Stomach smooth muscle (tissue), 2 donors: Measurements from ENCODE around the gene NYAP1.
"Not testable (repeated sequence)": the region's sequence is repeated elsewhere in the genome, so short reads cannot be mapped to it uniquely, and the experiment has no call there.

Source experiments
- H3K27ac ChIP-seq: one replicate; pipeline ENCODE4 v1.7.0; 2013; ENCODE audit warnings: mild to moderate bottlenecking, low read length, inconsistent platforms
- H3K27me3 ChIP-seq, 2 donors: one replicate each; pipeline ENCODE4 v1.7.0; 2013; ENCODE audit warnings: low read length in 2 of 2; ENCODE audit not compliant: insufficient read depth in 2 of 2, control insufficient read depth in 1 of 2
- H3K36me3 ChIP-seq, 2 donors: one replicate each; pipeline ENCODE4 v1.7.0; 2013; ENCODE audit warnings: low read length in 2 of 2; ENCODE audit not compliant: control insufficient read depth in 2 of 2, insufficient read depth in 2 of 2
- H3K4me1 ChIP-seq: one replicate; pipeline ENCODE4 v1.7.0; 2013; ENCODE audit warnings: low read length; ENCODE audit not compliant: control insufficient read depth, insufficient read depth
- H3K4me3 ChIP-seq, 2 donors: one replicate each; pipeline ENCODE4 v1.7.0; 2013; ENCODE audit warnings: low read length in 2 of 2
- H3K9ac ChIP-seq, 2 donors: one replicate each; pipeline ENCODE4 v1.7.0; 2013; ENCODE audit warnings: low read length in 2 of 2, mild to moderate bottlenecking in 1 of 2
- H3K9me3 ChIP-seq, 2 donors: one replicate each; pipeline ENCODE4 v1.7.0; 2013; ENCODE audit warnings: low read length in 2 of 2; ENCODE audit not compliant: control insufficient read depth in 2 of 2
- donor health status: healthy.
- donor health status: Pancreatic carcinoma.

Gene NYAP1

DNA sequence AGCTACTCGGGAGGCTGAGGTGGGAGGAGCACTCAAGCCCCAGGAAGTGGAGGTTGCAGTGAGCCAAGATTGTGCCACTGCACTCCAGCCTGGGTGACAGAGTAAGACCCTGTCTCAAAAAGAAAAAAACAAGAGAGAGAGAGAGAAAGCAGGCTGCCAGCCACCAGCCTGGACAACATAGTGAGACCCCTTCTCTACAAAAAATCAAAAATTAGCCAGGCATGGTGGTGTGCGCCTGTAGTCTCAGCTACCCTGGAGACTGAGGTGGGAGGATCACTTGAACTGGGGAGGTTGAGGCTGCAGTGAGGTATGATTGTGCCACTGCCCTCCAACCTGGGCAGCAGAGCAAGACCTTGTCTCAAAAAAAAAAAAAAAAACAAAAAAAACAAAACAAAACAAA lies 53.0 kb downstream of the NYAP1 start:
- H3K27ac ChIP-seq, H3K36me3 ChIP-seq, H3K27me3 ChIP-seq, H3K9ac ChIP-seq, H3K4me3 ChIP-seq, H3K9me3 ChIP-seq: not testable (repeated sequence)
- peaks cover 13% of the 10 kb centered on the region for H3K4me1 ChIP-seq

DNA sequence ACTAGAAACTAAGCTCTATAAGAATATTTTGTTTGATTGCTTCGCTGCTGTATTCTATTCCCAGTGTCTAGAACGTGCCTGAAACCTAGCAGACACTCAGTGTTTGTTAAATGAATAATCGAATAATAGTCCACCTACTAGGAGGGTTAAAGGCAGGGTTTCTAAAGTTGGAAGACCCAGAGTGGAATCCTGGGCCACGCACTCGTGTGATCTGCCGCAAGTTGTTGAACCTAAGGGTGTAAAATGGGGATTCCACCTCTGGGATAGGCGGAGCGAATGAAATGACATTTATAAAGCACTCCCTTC lies 54.6 kb downstream of the NYAP1 start:
- peaks cover 13% of the 10 kb centered on the region for H3K4me1 ChIP-seq
- no peaks in the 10 kb centered on the region for H3K9me3 ChIP-seq
- no peaks in the 10 kb centered on the region for H3K36me3 ChIP-seq
- H3K9ac ChIP-seq = peak overlapping the region; percentile 58 to 59
- no peaks in the 10 kb centered on the region for H3K27me3 ChIP-seq
- peak overlapping the region; percentile 57 to 75 for H3K4me3 ChIP-seq
- H3K27ac ChIP-seq = peak overlapping the region; percentile 77

DNA sequence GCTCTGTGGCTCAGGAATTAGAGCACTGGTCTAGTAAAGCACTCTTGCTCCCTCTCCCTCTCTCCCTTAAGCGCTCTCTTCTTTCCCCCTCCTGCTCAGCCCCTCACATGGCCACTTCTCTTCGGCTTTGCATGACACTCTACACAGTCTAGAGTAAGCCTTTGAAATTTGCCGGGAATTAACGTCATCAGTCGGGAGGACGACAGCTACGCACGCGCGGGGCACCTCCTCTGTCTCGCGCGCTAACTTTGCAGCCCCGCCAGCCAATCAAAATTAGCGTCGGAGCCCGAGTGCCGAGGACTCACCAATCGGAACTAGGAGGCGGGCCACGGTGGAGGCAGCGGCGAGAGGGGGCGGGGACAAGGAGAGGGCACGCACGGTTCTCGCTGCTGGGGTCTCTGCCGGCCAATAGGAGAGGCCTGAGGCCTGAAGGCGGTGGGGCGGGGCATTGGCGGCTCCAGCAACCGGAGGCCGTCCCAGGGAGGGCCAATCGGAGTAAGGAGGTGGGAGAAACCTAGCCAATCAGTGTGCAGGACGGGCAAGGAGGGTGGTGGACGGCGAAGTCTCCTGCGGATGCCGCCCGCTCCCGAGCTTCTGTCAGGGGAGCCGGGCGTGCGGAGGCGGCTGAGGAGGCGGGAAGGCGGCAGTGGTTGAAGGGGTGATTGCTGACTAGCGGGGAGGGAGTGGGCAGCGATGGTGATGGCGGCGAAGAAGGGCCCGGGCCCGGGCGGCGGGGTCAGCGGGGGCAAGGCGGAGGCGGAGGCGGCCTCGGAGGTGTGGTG lies 55.1 kb downstream of the NYAP1 start, which contains the start of gene AGFG2:
Gene AGFG2 (plus strand): TSS at position 550 of the 782 bp plus-strand sequence. CDS start 144 bp downstream, at position 694.
- H3K9ac ChIP-seq = peak within 1 kb of the TSS; percentile 58 to 72
- no peaks in the 10 kb centered on the region for H3K27me3 ChIP-seq
- H3K9me3 ChIP-seq = no peaks in the 10 kb centered on the region
- H3K4me1 ChIP-seq = peaks cover 13% of the 10 kb centered on the region
- H3K4me3 ChIP-seq = peak within 1 kb of the TSS; percentile 74 to 81
- H3K36me3 ChIP-seq = no peaks in the 10 kb centered on the region
- peak within 1 kb of the TSS; percentile 77 for H3K27ac ChIP-seq

DNA sequence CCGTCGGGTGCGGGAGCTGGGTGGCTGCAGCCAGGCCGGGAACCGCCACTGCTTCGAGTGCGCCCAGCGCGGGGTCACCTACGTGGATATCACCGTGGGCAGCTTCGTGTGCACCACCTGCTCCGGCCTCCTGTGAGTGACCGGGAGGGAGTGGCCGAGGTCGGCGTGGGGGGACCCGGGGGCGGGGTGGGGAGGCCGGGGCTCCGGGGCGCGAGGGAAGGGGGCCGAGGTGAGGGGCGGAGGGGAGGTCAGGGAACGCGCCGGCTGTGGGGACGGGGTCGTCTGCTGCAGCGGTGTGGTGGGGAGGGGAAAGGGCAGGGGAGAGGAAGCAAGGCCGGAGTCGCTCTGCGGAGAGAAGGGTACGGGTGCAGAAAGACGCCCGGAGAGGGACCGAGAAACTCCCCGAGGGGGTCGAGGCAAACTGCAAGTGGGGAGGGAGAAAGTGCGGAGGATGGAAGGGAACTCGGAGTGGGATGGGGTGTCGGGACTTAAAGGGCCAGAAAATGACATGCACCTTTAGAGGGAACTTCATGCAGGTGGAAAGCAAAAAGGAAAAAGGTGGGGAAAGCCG lies 55.8 kb downstream of the NYAP1 start:
- no peaks in the 10 kb centered on the region for H3K9me3 ChIP-seq
- peak overlapping the region; percentile 74 to 81 for H3K4me3 ChIP-seq
- H3K36me3 ChIP-seq = no peaks in the 10 kb centered on the region
- H3K9ac ChIP-seq = peak overlapping the region; percentile 51 to 72
- peaks cover 13% of the 10 kb centered on the region for H3K4me1 ChIP-seq
- peak overlapping the region; percentile 49 for H3K27ac ChIP-seq
- no peaks in the 10 kb centered on the region for H3K27me3 ChIP-seq

DNA sequence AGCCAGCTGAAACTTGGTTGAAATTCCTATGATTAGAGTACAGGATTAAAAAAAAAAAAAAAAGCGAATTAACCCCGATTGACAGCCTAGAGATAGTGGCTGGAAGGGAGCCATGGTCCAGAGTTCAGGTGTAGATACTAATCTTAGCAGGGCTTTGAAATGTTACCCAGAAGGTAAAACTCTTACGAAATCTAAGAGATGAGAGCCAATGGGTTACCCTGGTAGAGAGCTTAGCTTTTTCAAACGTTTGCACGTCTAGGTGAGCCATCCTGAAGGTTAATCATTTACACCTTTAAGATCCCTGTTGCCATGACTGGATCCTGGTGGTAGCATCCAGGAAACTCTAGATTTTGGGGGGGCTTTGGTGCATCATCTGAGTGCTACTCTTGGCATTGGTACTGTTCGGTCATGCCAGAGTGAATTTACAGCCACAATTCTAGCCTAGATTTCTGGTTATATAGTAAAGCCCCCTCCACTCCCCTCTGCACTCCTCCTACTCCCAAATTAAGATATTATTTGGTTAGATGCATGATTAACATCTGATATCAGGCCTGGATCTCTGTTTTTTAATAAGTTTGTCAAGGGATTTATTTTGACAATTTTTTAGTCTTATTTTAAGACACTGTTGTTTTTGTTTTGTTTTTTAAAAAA lies 56.5 kb downstream of the NYAP1 start:
- H3K9me3 ChIP-seq = no peaks in the 10 kb centered on the region
- no peaks in the 10 kb centered on the region for H3K36me3 ChIP-seq
- H3K9ac ChIP-seq = peak overlapping the region; percentile 55 to 72
- H3K4me1 ChIP-seq = peaks cover 13% of the 10 kb centered on the region
- H3K4me3 ChIP-seq = peak overlapping the region; percentile 74 to 81
- no peaks in the 10 kb centered on the region for H3K27me3 ChIP-seq
- no peak overlapping the region for H3K27ac ChIP-seq

DNA sequence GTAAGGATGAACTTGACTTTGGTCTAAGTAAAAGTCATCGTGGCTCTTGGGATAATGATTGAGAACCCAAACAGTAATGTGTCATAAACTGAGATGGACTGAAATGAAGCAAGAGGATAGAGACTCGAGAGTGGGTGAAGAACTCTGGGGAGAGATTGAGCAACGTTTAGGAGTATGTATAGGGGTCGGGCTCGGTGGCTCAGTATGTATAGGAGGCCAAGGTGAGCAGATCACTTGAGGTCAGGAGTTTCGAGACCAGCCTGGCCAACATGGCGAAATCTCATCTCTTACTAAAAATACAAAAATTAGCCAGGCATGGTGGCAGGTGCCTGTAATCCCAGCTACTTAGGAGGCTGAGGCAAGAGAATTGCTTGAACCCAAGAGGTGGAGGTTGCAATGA lies 57.6 kb downstream of the NYAP1 start:
- Histone ChIP-seq H3K4me1 (peaks cover 24% of the 10 kb centered on the region), H3K4me3 (peak overlapping the region in 1 of 2 donors; percentile 38)
- H3K27ac ChIP-seq, H3K36me3 ChIP-seq, H3K9me3 ChIP-seq, H3K9ac ChIP-seq, H3K27me3 ChIP-seq: not testable (repeated sequence)

DNA sequence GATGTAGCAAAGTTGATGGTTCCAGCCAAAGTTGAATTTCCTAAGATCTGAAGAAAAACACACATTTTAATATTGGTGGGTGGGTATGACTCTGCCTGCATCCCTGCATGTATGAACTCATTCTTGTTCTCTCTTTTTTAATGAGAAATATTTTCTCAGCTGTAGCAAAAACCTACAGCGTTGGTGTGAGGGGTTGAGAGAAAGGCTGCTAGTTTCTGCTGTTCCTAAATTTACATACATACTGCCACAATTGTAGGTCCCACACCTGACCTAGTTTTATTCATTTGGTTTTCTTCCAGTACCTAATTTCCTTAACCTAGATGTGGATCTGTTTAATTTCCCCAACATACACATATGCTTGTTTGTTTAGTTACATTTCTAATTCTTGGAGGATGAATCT lies 59.9 kb downstream of the NYAP1 start:
- Histone ChIP-seq H3K36me3 (no peaks in the 10 kb centered on the region), H3K9me3 (no peaks in the 10 kb centered on the region), H3K4me3 (no peak overlapping the region), H3K4me1 (peaks cover 40% of the 10 kb centered on the region), H3K27me3 (no peaks in the 10 kb centered on the region), H3K27ac (peak overlapping the region; percentile 98), H3K9ac (no peak overlapping the region)

DNA sequence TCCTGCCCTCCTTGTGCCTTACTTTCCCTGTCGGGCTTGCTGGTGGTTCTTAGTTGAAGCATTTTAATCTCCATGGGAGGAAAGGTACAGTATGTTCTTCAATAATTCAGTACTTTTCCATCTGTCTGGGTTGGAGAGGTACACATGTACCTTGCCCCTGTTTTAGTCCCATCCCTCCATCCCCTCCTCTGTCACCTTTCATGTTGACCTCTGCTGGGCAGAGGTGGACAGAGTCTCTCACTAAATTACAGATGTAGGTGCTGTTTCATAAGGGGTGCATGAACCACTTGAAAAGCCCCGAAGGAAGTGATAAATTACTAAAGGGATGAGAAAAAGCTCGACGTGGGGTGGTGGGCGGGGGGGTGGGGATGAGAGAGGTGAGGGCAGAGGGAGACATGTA lies 60.7 kb downstream of the NYAP1 start:
- no peak overlapping the region for H3K4me3 ChIP-seq

More for the DNA sequence above, 60.7 kb downstream of the NYAP1 start:
- Histone ChIP-seq H3K9me3 (no peaks in the 10 kb centered on the region), H3K36me3 (peaks cover 3 to 4% of the 10 kb centered on the region in 2 donors), H3K9ac (no peak overlapping the region), H3K4me1 (peaks cover 40% of the 10 kb centered on the region), H3K27me3 (no peaks in the 10 kb centered on the region), H3K27ac (peak overlapping the region; percentile 98)
